Left lung (tissue), 10 donors: ENCODE data around the gene SNX25. TPM values are rescaled to one million over a fixed set of nuclear protein-coding genes. Genes with fewer than 3 reads are reported as not detected.

Source experiments
- ATAC-seq: fragments of 200-7000 bp; cut with Tn5 transposase; one replicate; pipeline ENCODE4 v1.9.1; 2020; ENCODE audit warnings: moderate library complexity
- DNase-seq, 4 donors: peaks; one replicate each; pipeline ENCODE4 v3.0.0-alpha.2; 2013 to 2020
- H3K27ac ChIP-seq, 2 donors: fragments of 200-600 bp; sonication (generic) in 1 of 2; one replicate each; pipeline versions ENCODE4 v1.5.0 to v1.8.0; 2020 to 2021
- H3K27me3 ChIP-seq, 2 donors: fragments of 200-600 bp; sonication (generic) in 1 of 2; one replicate each; pipeline versions ENCODE4 v1.5.0 to v1.8.0; 2020 to 2021
- H3K36me3 ChIP-seq, 2 donors: fragments of 200-600 bp; sonication (generic) in 1 of 2; one replicate each; pipeline versions ENCODE4 v1.5.0 to v1.8.0; 2020 to 2021
- H3K4me1 ChIP-seq, 2 donors: fragments of 200-600 bp; one replicate each; pipeline ENCODE4 v1.8.0; 2021
- H3K4me3 ChIP-seq, 2 donors: fragments of 200-600 bp; sonication (generic) in 1 of 2; one replicate each; pipeline versions ENCODE4 v1.5.0 to v1.8.0; 2020 to 2021; ENCODE audit warnings: mild to moderate bottlenecking in 1 of 2
- H3K9me3 ChIP-seq, 2 donors: fragments of 200-600 bp; sonication (generic) in 1 of 2; one replicate each; pipeline versions ENCODE4 v1.5.0 to v1.8.0; 2020 to 2021
- CTCF ChIP-seq, 2 donors: fragments of 200-600 bp; sonication (generic) in 1 of 2; IDR thresholded peaks; one replicate each; pipeline versions ENCODE4 v1.5.0 to v1.8.0; 2021; ENCODE audit warnings: antibody characterized with exemption in 2 of 2
- intact Hi-C, 2 donors: fragments of 100-400 bp; cut with DNase I; formaldehyde crosslinking; loops; one replicate each; pipeline versions ENCODE4 v1.11.2 to v1.14.2; 2022
- polyA plus RNA-seq, 6 donors: library from polyadenylated mRNA; unstranded; fragments of 120-200 nt; gene quantifications; one replicate each; pipeline ENCODE4 v1.2.1, GENCODE V29; 2013; ENCODE audit not compliant: insufficient read length in 6 of 6
- total RNA-seq, 2 donors: library from RNA; stranded (reverse); fragmentation: NEBNext Ultra II Directional; extraction: Animal tissue kit (Norgen Biotek cat#: 25700); gene quantifications; one replicate each; pipeline ENCODE4 v1.2.1, GENCODE V29; 2021
- donor health status: DM: no; HTN: yes; CAD: no.
- donor health status: DM: no; HTN: no; CAD: no.

The SNX25 gene
- total and polyA plus RNA-seq, 8 donors, result 15.5 to 122 (median 18.9) TPM

GRCh38 chr4:185224597-185224996 is 15.2 kb downstream of the SNX25 start:
- Histone ChIP-seq H3K4me3 (no peak overlapping the region), H3K27me3 (no peaks in the 10 kb centered on the region), H3K27ac (no peak overlapping the region), H3K36me3 (no peaks in the 10 kb centered on the region), H3K4me1 (peaks cover 11 to 18% of the 10 kb centered on the region in 2 donors), H3K9me3 (no peaks in the 10 kb centered on the region)
- no peak for TF ChIP-seq CTCF (IDR thresholded peaks at IDR 0.05)
- intact Hi-C loops, result no loop called here
- DNase-seq, result no peak
- ATAC-seq, result no peak

DNA sequence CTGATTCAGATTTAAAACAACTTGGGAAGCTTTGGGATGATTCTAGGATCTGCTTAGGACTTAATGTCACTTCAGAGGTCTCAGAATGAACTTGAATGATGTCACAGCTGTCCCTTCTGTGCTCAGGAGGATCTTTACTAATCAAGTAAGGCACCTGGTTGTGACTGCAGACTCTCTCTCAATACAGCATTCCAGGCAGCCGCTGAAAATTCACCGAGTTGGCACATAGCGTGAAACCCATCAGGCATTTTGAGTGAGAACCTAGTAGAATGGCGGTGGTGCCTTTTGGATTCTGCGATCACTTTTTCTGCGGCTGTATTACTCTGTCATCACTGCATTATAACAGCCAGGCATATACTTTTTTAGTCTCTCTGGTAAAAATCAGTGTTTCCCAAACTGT is 16.5 kb downstream of the SNX25 start:
- Histone ChIP-seq H3K27ac (no peak overlapping the region), H3K4me1 (peaks cover 9 to 13% of the 10 kb centered on the region in 2 donors), H3K9me3 (no peaks in the 10 kb centered on the region), H3K27me3 (no peaks in the 10 kb centered on the region), H3K4me3 (no peak overlapping the region), H3K36me3 (no peaks in the 10 kb centered on the region)
- no peak for TF ChIP-seq CTCF (IDR thresholded peaks at IDR 0.05)
- intact Hi-C loops, result no loop called here
- ATAC-seq (no peak), DNase-seq (no peak)

GRCh38 chr4:185227131-185227551 is 17.7 kb downstream of the SNX25 start:
- ATAC-seq, result peak; percentile 5
- intact Hi-C loops, result no loop called here

GRCh38 chr4:185227713-185228278 is 18.4 kb downstream of the SNX25 start:
- Histone ChIP-seq H3K27ac (no peak overlapping the region), H3K4me3 (no peak overlapping the region), H3K9me3 (no peaks in the 10 kb centered on the region), H3K27me3 (no peaks in the 10 kb centered on the region), H3K4me1 (peaks cover 8 to 9% of the 10 kb centered on the region in 2 donors), H3K36me3 (no peaks in the 10 kb centered on the region)
- no peak for TF ChIP-seq CTCF (IDR thresholded peaks at IDR 0.05)
- DNase-seq (no peak), ATAC-seq (no peak)
- intact Hi-C loops, result no loop called here

More at GRCh38 chr4:185227131-185227551, 17.7 kb downstream of the SNX25 start:
- DNase-seq, result no peak
- no peak for TF ChIP-seq CTCF (IDR thresholded peaks at IDR 0.05)
- H3K4me1 ChIP-seq, result peaks cover 8 to 9% of the 10 kb centered on the region in 2 donors
- H3K27ac ChIP-seq, result no peak overlapping the region
- H3K4me3 ChIP-seq, result no peak overlapping the region
- H3K27me3 ChIP-seq, result no peaks in the 10 kb centered on the region
- H3K9me3 ChIP-seq, result no peaks in the 10 kb centered on the region
- no peaks in the 10 kb centered on the region for H3K36me3 ChIP-seq

GRCh38 chr4:185229021-185229818 is 19.8 kb downstream of the SNX25 start:
- Histone ChIP-seq H3K36me3 (no peaks in the 10 kb centered on the region), H3K27me3 (no peaks in the 10 kb centered on the region), H3K4me3 (no peak overlapping the region), H3K27ac (no peak overlapping the region), H3K9me3 (no peaks in the 10 kb centered on the region), H3K4me1 (peaks cover 8 to 9% of the 10 kb centered on the region in 2 donors)
- ATAC-seq (peak; percentile 88), DNase-seq (peak in 2 of 4 donors; percentile 64 to 75)
- intact Hi-C loops, result no loop called here
- TF ChIP-seq CTCF (IDR thresholded peaks at IDR 0.05), result no peak
